Measurements from ENCODE around the gene ATP8B4.
"Not testable (repeated sequence)": the region's sequence is repeated elsewhere in the genome, so short reads cannot be mapped to it uniquely, and the experiment has no call there.

ATP8B4 gene

GRCh38 chr15:50003786-50004334 lies 115.2 kb downstream of the ATP8B4 start:
- DNase-seq = peak; percentile 42

GRCh38 chr15:49991587-49991986 lies 127.4 kb downstream of the ATP8B4 start:
- no peak for DNase-seq

GRCh38 chr15:49990835-49991545 lies 128.0 kb downstream of the ATP8B4 start:
- no peak for DNase-seq

GRCh38 chr15:49989498-49989897 lies 129.5 kb downstream of the ATP8B4 start:
- peak; percentile 40 for DNase-seq

GRCh38 chr15:49988766-49989165 lies 130.3 kb downstream of the ATP8B4 start:
- no peak for DNase-seq

GRCh38 chr15:49987896-49988295 lies 131.1 kb downstream of the ATP8B4 start:
- no peak for DNase-seq

- DNase-seq = no peak
These were observed 131.7 kb downstream of the ATP8B4 start for GRCh38 chr15:49987198-49987785.

GRCh38 chr15:49986326-49986725 lies 132.7 kb downstream of the ATP8B4 start:
- no peak for DNase-seq

- no peak for DNase-seq
These were observed 133.6 kb downstream of the ATP8B4 start for GRCh38 chr15:49985463-49985862.

GRCh38 chr15:49984436-49984835 lies 134.6 kb downstream of the ATP8B4 start:
- DNase-seq = no peak

- DNase-seq = no peak
These were observed 136.4 kb downstream of the ATP8B4 start for GRCh38 chr15:49982584-49982983.

GRCh38 chr15:49979705-49980382 lies 139.2 kb downstream of the ATP8B4 start:
- DNase-seq = no peak

GRCh38 chr15:49978121-49978520 lies 140.9 kb downstream of the ATP8B4 start:
- no peak for DNase-seq

- no peak for DNase-seq
These were observed 141.7 kb downstream of the ATP8B4 start for GRCh38 chr15:49977306-49977705.

GRCh38 chr15:49964551-49964950 lies 154.5 kb downstream of the ATP8B4 start:
- DNase-seq = no peak

- no peak for DNase-seq
These were observed 155.0 kb downstream of the ATP8B4 start for GRCh38 chr15:49964061-49964460.

GRCh38 chr15:49963033-49963772 lies 155.8 kb downstream of the ATP8B4 start:
- DNase-seq = not testable (repeated sequence)

- DNase-seq = no peak
These were observed 156.9 kb downstream of the ATP8B4 start for GRCh38 chr15:49962044-49962602.

GRCh38 chr15:49953421-49953820 lies 165.6 kb downstream of the ATP8B4 start:
- DNase-seq = no peak

- DNase-seq = no peak
These were observed 172.4 kb downstream of the ATP8B4 start for GRCh38 chr15:49946681-49947080.

GRCh38 chr15:49934487-49934886 lies 184.5 kb downstream of the ATP8B4 start:
- no peak for DNase-seq

GRCh38 chr15:49927189-49927861 lies 191.7 kb downstream of the ATP8B4 start:
- no peak for DNase-seq

Measured in inflammatory macrophage treated with lipopolysaccharide for 4 hours (primary cell).